ENCODE results near the gene VPS13D.

VPS13D gene

GRCh38 chr1:12188115-12188514, 41.7 kb upstream of the VPS13D start:
- DNase-seq (ENCODE audit: low read depth): no peak
- TF ChIP-seq, protein P1, sequence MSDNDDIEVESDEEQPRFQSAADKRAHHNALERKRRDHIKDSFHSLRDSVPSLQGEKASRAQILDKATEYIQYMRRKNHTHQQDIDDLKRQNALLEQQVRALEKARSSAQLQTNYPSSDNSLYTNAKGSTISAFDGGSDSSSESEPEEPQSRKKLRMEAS (IDR thresholded peaks at IDR 0.05; ENCODE audit: low read depth, low read length): no peak
- no peak for TF ChIP-seq POLR2A (IDR thresholded peaks at IDR 0.05; ENCODE audit: extremely low read depth, insufficient read length)
- TF ChIP-seq CTCF (IDR thresholded peaks at IDR 0.05; ENCODE audit: low read depth, low read length): no peak
- no peak for TF ChIP-seq MYC (IDR thresholded peaks at IDR 0.05; ENCODE audit: low read depth, low read length)
- H3K4me3 ChIP-seq (ENCODE audit: low read depth, low read length): no peak overlapping the region

GRCh38 chr1:12188657-12189327, 41.0 kb upstream of the VPS13D start:
- no peak for DNase-seq (ENCODE audit: low read depth)
- no peak overlapping the region for H3K4me3 ChIP-seq (ENCODE audit: low read depth, low read length)
- TF ChIP-seq MYC (IDR thresholded peaks at IDR 0.05; ENCODE audit: low read depth, low read length) (no peak), POLR2A (IDR thresholded peaks at IDR 0.05; ENCODE audit: extremely low read depth, insufficient read length) (no peak), CTCF (IDR thresholded peaks at IDR 0.05; ENCODE audit: low read depth, low read length) (no peak)
- TF ChIP-seq, protein P1 (IDR thresholded peaks at IDR 0.05; ENCODE audit: low read depth, low read length): no peak

GRCh38 chr1:12189328-12189682, 40.5 kb upstream of the VPS13D start:
- TF ChIP-seq MYC (IDR thresholded peaks at IDR 0.05; ENCODE audit: low read depth, low read length) (no peak), CTCF (IDR thresholded peaks at IDR 0.05; ENCODE audit: low read depth, low read length) (no peak), POLR2A (IDR thresholded peaks at IDR 0.05; ENCODE audit: extremely low read depth, insufficient read length) (no peak)
- TF ChIP-seq, protein P1 (IDR thresholded peaks at IDR 0.05; ENCODE audit: low read depth, low read length): no peak
- no peak for DNase-seq (ENCODE audit: low read depth)
- H3K4me3 ChIP-seq (ENCODE audit: low read depth, low read length): no peak overlapping the region

DNA sequence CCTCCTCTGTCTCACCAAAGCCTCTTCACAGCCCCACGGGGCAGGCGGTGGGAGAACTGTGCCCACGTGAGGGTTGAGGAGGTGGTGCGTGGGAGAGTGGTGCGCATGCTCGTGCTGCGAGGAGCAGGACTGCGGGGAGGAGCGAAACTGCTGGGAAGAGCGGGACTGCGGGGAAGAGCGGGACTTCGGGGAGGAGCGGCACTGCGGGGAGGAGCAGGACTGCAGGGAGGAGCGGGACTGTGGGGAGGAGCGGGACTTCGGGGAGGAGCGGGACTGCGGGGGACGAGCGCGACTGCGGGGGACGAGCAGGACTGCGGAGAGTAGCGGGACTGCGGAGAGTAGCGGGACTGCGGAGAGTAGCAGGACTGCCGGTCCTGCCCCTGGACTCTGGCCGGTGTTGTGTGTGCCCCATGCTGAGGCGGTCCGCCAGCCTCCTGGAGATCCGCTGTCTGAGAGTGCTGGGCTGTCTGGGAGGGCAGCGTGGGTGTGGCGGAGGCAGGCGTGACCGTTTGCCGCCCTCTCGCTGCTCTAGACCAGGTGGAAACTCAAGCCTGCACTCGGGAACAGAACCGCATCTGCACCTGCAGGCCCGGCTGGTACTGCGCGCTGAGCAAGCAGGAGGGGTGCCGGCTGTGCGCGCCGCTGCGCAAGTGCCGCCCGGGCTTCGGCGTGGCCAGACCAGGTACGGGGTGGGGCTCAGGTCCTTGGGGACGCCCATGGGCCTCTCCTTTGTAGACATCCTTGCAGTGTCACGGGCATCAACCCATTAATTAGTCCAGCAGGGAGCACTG, 38.4 kb upstream of the VPS13D start:
- TF ChIP-seq MYC (IDR thresholded peaks at IDR 0.05; ENCODE audit: low read depth, low read length) (no peak), POLR2A (IDR thresholded peaks at IDR 0.05; ENCODE audit: extremely low read depth, insufficient read length) (no peak), CTCF (IDR thresholded peaks at IDR 0.05; ENCODE audit: low read depth, low read length) (no peak)
- TF ChIP-seq, protein P1 (IDR thresholded peaks at IDR 0.05; ENCODE audit: low read depth, low read length): no peak
- DNase-seq (ENCODE audit: low read depth): no peak
- H3K4me3 ChIP-seq (ENCODE audit: low read depth, low read length): no peak overlapping the region

DNA sequence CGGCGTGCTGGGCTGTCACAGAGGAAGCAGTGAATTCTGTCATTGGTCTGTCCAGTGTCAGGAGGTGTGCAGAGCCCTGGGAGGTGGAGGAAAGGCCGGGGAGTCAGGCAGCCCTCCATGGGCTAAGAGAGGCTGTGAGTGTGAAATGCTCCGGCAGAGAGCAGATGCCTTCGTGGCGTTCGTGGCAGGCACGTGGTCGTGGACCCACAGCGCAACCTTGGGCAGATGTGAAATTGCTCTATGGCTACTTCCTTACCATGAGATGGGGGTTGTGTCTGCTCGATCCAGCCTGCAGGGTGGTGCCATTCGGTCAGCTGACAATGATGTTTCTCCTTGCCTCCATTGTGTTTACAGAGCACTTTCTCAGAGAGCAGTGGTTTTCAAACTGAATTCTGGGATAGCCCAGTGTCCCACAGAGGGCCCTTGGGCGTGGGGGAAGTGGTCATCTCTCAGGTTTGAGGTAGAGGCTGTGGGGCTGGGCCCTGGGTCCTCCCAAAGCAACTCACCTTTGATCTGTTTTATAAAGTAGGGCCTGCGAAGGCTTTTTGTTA, 35.1 kb upstream of the VPS13D start:
- TF ChIP-seq, protein P1 (IDR thresholded peaks at IDR 0.05; ENCODE audit: low read depth, low read length): peak; percentile 37; the same call in 1 of the 2 replicates
- no peak for TF ChIP-seq CTCF (IDR thresholded peaks at IDR 0.05; ENCODE audit: low read depth, low read length)
- no peak for TF ChIP-seq POLR2A (IDR thresholded peaks at IDR 0.05; ENCODE audit: extremely low read depth, insufficient read length)
- no peak for TF ChIP-seq MYC (IDR thresholded peaks at IDR 0.05; ENCODE audit: low read depth, low read length)
- peak; percentile 39 for DNase-seq (ENCODE audit: low read depth)
- no peak overlapping the region for H3K4me3 ChIP-seq (ENCODE audit: low read depth, low read length)
